GM12801 (cell line): Measurements from ENCODE around the gene NMRK2.

Source experiments
- CTCF ChIP-seq: IDR thresholded peaks from one replicate; pipeline ENCODE4 v1.5.1; 2011; ENCODE audit warnings: control low read depth; ENCODE audit not compliant: insufficient read length; ENCODE audit errors: extremely low read depth

The NMRK2 gene

GRCh38 chr19:3981373-3981735 lies 48.5 kb downstream of the NMRK2 start:
- no peak for TF ChIP-seq CTCF

GRCh38 chr19:3981736-3982681 lies 49.1 kb downstream of the NMRK2 start:
- TF ChIP-seq CTCF: no peak

GRCh38 chr19:3982701-3983541 lies 50.1 kb downstream of the NMRK2 start:
- TF ChIP-seq CTCF: no peak

- TF ChIP-seq CTCF: no peak
Measured at GRCh38 chr19:3983542-3983914, 50.7 kb downstream of the NMRK2 start.

- no peak for TF ChIP-seq CTCF
Measured at GRCh38 chr19:3983936-3984583, 51.2 kb downstream of the NMRK2 start.

- no peak for TF ChIP-seq CTCF
Measured at GRCh38 chr19:3984584-3984907, 51.7 kb downstream of the NMRK2 start.
